HepG2 (cell line): Measurements from ENCODE around the gene DIS3L2. TPM values are rescaled to one million over a fixed set of nuclear protein-coding genes. Genes with fewer than 3 reads are reported as not detected.
A peak's percentile ranks its signal among the peaks of the same experiment; 100 is the strongest.

Experiments
- ARHGAP35 ChIP-seq: sonication (generic); formaldehyde crosslinking; IDR thresholded peaks from 2 replicates; pipeline ENCODE4 v1.9.0; 2022; ENCODE audit warnings: mild to moderate bottlenecking, inconsistent platforms, moderate library complexity, missing genetic modification reagents, borderline replicate concordance
- ARID5B ChIP-seq: IDR thresholded peaks from 2 replicates; pipeline ENCODE4 v1.4.0; 2020; ENCODE audit warnings: mild to moderate bottlenecking, missing genetic modification reagents
- ARNT2 ChIP-seq: sonication (generic); formaldehyde crosslinking; IDR thresholded peaks from 2 replicates; pipeline ENCODE4 v1.8.0; 2022; ENCODE audit warnings: mild to moderate bottlenecking, low read depth, missing genetic modification reagents, moderate library complexity
- CREB1 ChIP-seq, 2 experiments: fragments of 450-650 bp in 1 of 2; IDR thresholded peaks; 2 replicates each; pipeline ENCODE4 v1.6.1; 2016 to 2017; ENCODE audit warnings: control low read depth in 1 of 2, mild to moderate bottlenecking in 1 of 2, missing compliant biosample characterization in 1 of 2, missing genetic modification characterization in 1 of 2
- ESRRA ChIP-seq: sonication (generic); formaldehyde crosslinking; IDR thresholded peaks from 2 replicates; pipeline ENCODE4 v1.5.1; 2020; ENCODE audit warnings: mild to moderate bottlenecking, low read depth, missing genetic modification reagents
- FOSL2 ChIP-seq: sonication (generic); formaldehyde crosslinking; IDR thresholded peaks from 2 replicates; pipeline ENCODE4 v1.4.0; 2020; ENCODE audit warnings: missing genetic modification reagents
- FUBP1 ChIP-seq: sonication (generic); formaldehyde crosslinking; IDR thresholded peaks from 2 replicates; pipeline ENCODE4 v1.5.1; 2020; ENCODE audit warnings: missing genetic modification reagents, mild to moderate bottlenecking, borderline replicate concordance
- HHEX ChIP-seq: IDR thresholded peaks from 2 replicates; pipeline ENCODE4 v1.6.1; 2016; ENCODE audit warnings: control low read depth
- LCORL ChIP-seq, 2 experiments: fragments of 450-650 bp in 1 of 2; sonication (generic) in 1 of 2; formaldehyde crosslinking in 1 of 2; IDR thresholded peaks; 2 replicates each; pipeline versions ENCODE4 v1.5.0 to v1.6.1; 2017 to 2020; ENCODE audit warnings: antibody characterized with exemption in 1 of 2, missing genetic modification reagents in 1 of 2
- REPIN1 ChIP-seq: sonication (generic); formaldehyde crosslinking; IDR thresholded peaks from 2 replicates; pipeline ENCODE4 v1.8.0; 2022; ENCODE audit warnings: missing genetic modification reagents, low read depth, mild to moderate bottlenecking, borderline replicate concordance
- SAP130 ChIP-seq: IDR thresholded peaks from 2 replicates; pipeline ENCODE4 v1.6.1; 2016; ENCODE audit warnings: low read depth
- SMARCE1 ChIP-seq: fragments of 450-650 bp; IDR thresholded peaks from 2 replicates; pipeline ENCODE4 v1.6.1; 2017; ENCODE audit warnings: borderline replicate concordance
- ZMYM2 ChIP-seq: sonication (generic); formaldehyde crosslinking; IDR thresholded peaks from 2 replicates; pipeline ENCODE4 v1.8.0; 2022; ENCODE audit warnings: mild to moderate bottlenecking, missing genetic modification reagents
- ZNF205 ChIP-seq: IDR thresholded peaks from 2 replicates; pipeline ENCODE4 v1.6.1; 2018; ENCODE audit warnings: missing biosample characterization, missing genetic modification reagents
- ZNF616 ChIP-seq: sonication (generic); formaldehyde crosslinking; IDR thresholded peaks from 2 replicates; pipeline ENCODE4 v1.5.0; 2020; ENCODE audit warnings: low read depth, mild to moderate bottlenecking, missing genetic modification reagents
- ZSCAN9 ChIP-seq: IDR thresholded peaks from 2 replicates; pipeline ENCODE4 v1.6.1; 2016; ENCODE audit warnings: borderline replicate concordance
- polyA plus RNA-seq, 8 experiments: library from polyadenylated mRNA; depleted of rRNA in 3 of 8; stranded (reverse) in 7 of 8; unstranded in 1 of 8; fragments of >200 nt; fragmentation: Illumina TruSeq in 4 of 8; extraction: Trizol in 4 of 8; gene quantifications; 2 replicates each; pipeline versions ENCODE4 v1.2.1 to v1.2.3, GENCODE V29; 2011 to 2016; ENCODE audit warnings: low read depth in 4 of 8, missing spikeins in 1 of 8, mixed read lengths in 1 of 8; ENCODE audit not compliant: insufficient read depth in 1 of 8
- total RNA-seq, 5 experiments: library from RNA; depleted of rRNA; stranded (reverse); fragments of >200 nt; fragmentation: Illumina TruSeq; extraction: Trizol; gene quantifications; 2 replicates each; pipeline ENCODE4 v1.2.3, GENCODE V29; 2016; ENCODE audit warnings: low read depth in 1 of 5
- TF ChIP-seq, protein P1 (sequence below): sonication (generic); formaldehyde crosslinking; IDR thresholded peaks from 2 replicates; pipeline ENCODE4; 2020; ENCODE audit warnings: missing genetic modification reagents, mild to moderate bottlenecking, borderline replicate concordance
- TF ChIP-seq, protein P2 (sequence below): sonication (generic); formaldehyde crosslinking; IDR thresholded peaks from 2 replicates; pipeline ENCODE4 v1.4.0; 2020; ENCODE audit warnings: missing genetic modification reagents

Gene DIS3L2
- total and polyA plus RNA-seq, 2 of the 13 experiments (the other 11 are each of a cell fraction or from before 2014, with no cell fraction given), result 7.0 to 23.9 TPM

- TF ChIP-seq ZNF205 (peak; percentile 100), ESRRA (CRISPR knock-in tag) (no peak), ARHGAP35 (CRISPR knock-in tag) (no peak), LCORL (IDR thresholded peaks at IDR 0.05) (no peak), LCORL (CRISPR knock-in tag; IDR thresholded peaks at IDR 0.05) (peak; percentile 28; the same call in 1 of the 2 replicates), FUBP1 (CRISPR knock-in tag) (no peak), FOSL2 (CRISPR knock-in tag) (peak; percentile 98), ZSCAN9 (peak; percentile 59; the same call in 1 of the 2 replicates), HHEX (CRISPR knock-in tag) (peak; percentile 85), SMARCE1 (peak; percentile 84; the same call in 1 of the 2 replicates), ARNT2 (CRISPR knock-in tag) (0 out of 2 replicates have a peak, but pooled peaks have one; percentile 42), SAP130 (peak; percentile 66), ARID5B (CRISPR knock-in tag) (peak; percentile 98), ZNF616 (CRISPR knock-in tag) (no peak), CREB1 (IDR thresholded peaks at IDR 0.05) (peak; percentile 65), CREB1 (CRISPR knock-in tag; IDR thresholded peaks at IDR 0.05) (peak; percentile 41; the same call in 1 of the 2 replicates), REPIN1 (peak; percentile 38; the same call in 1 of the 2 replicates), ZMYM2 (CRISPR knock-in tag) (peak; percentile 69; the same call in 1 of the 2 replicates)
- TF ChIP-seq, protein P1, sequence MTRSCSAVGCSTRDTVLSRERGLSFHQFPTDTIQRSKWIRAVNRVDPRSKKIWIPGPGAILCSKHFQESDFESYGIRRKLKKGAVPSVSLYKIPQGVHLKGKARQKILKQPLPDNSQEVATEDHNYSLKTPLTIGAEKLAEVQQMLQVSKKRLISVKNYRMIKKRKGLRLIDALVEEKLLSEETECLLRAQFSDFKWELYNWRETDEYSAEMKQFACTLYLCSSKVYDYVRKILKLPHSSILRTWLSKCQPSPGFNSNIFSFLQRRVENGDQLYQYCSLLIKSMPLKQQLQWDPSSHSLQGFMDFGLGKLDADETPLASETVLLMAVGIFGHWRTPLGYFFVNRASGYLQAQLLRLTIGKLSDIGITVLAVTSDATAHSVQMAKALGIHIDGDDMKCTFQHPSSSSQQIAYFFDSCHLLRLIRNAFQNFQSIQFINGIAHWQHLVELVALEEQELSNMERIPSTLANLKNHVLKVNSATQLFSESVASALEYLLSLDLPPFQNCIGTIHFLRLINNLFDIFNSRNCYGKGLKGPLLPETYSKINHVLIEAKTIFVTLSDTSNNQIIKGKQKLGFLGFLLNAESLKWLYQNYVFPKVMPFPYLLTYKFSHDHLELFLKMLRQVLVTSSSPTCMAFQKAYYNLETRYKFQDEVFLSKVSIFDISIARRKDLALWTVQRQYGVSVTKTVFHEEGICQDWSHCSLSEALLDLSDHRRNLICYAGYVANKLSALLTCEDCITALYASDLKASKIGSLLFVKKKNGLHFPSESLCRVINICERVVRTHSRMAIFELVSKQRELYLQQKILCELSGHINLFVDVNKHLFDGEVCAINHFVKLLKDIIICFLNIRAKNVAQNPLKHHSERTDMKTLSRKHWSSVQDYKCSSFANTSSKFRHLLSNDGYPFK (CRISPR knock-in tag), result 0 out of 2 replicates have a peak, but pooled peaks have one; percentile 48
- TF ChIP-seq, protein P2, sequence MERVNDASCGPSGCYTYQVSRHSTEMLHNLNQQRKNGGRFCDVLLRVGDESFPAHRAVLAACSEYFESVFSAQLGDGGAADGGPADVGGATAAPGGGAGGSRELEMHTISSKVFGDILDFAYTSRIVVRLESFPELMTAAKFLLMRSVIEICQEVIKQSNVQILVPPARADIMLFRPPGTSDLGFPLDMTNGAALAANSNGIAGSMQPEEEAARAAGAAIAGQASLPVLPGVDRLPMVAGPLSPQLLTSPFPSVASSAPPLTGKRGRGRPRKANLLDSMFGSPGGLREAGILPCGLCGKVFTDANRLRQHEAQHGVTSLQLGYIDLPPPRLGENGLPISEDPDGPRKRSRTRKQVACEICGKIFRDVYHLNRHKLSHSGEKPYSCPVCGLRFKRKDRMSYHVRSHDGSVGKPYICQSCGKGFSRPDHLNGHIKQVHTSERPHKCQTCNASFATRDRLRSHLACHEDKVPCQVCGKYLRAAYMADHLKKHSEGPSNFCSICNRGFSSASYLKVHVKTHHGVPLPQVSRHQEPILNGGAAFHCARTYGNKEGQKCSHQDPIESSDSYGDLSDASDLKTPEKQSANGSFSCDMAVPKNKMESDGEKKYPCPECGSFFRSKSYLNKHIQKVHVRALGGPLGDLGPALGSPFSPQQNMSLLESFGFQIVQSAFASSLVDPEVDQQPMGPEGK (CRISPR knock-in tag), result peak; percentile 60; the same call in 1 of the 2 replicates
Observed at GRCh38 chr2:232300894-232301387, 339.4 kb downstream of the DIS3L2 start (continued).
